Gastroesophageal sphincter (tissue), 4 donors: ENCODE data around the gene ASGR2. TPM values are rescaled to one million over a fixed set of nuclear protein-coding genes. Genes with fewer than 3 reads are reported as not detected.
A peak's percentile ranks its signal among the peaks of the same experiment; 100 is the strongest.
"Not testable (repeated sequence)": the region's sequence is repeated elsewhere in the genome, so short reads cannot be mapped to it uniquely, and the experiment has no call there.

ENCODE experiments used
- ATAC-seq: fragments of 150-250 bp; one replicate; pipeline ENCODE4 v1.9.1; 2016; ENCODE audit warnings: mild to moderate bottlenecking, moderate library complexity
- H3K27ac ChIP-seq, 4 donors: fragments of 200-600 bp; sonication (generic) in 3 of 4; 1 replicate in 3 of 4; 2 replicates in 1 of 4; pipeline ENCODE4 v1.5.1; 2016 to 2019
- H3K27me3 ChIP-seq: fragments of 200-600 bp; sonication (generic); one replicate; pipeline ENCODE4 v1.5.1; 2019
- H3K36me3 ChIP-seq, 2 donors: fragments of 200-600 bp; sonication (generic); one replicate each; pipeline ENCODE4 v1.5.1; 2019; ENCODE audit warnings: control low read depth in 1 of 2
- H3K4me1 ChIP-seq, 3 donors: fragments of 200-600 bp; sonication (generic); 1 replicate in 2 of 3; 2 replicates in 1 of 3; pipeline ENCODE4 v1.5.1; 2016 to 2019; ENCODE audit warnings: control low read depth in 2 of 3
- H3K4me3 ChIP-seq, 2 donors: fragments of 200-600 bp; sonication (generic); one replicate each; pipeline ENCODE4 v1.5.1; 2019; ENCODE audit warnings: mild to moderate bottlenecking in 1 of 2, moderate library complexity in 1 of 2
- H3K9me3 ChIP-seq, 3 donors: fragments of 200-600 bp; sonication (generic); one replicate each; pipeline ENCODE4 v1.5.1; 2017 to 2019; ENCODE audit warnings: control low read depth in 2 of 3
- EP300 ChIP-seq: sonication (generic); formaldehyde crosslinking; IDR thresholded peaks from one replicate; pipeline ENCODE4 v1.6.1; 2017; ENCODE audit warnings: antibody characterized with exemption, mild to moderate bottlenecking
- POLR2A ChIP-seq, 2 donors: fragments of 450-650 bp; IDR thresholded peaks; one replicate each; pipeline ENCODE4 v1.6.1; 2017; ENCODE audit warnings: antibody characterized with exemption in 2 of 2, mild to moderate bottlenecking in 2 of 2, moderate library complexity in 1 of 2
- POLR2AphosphoS5 ChIP-seq: sonication (generic); formaldehyde crosslinking; IDR thresholded peaks from one replicate; pipeline ENCODE4 v1.6.1; 2017; ENCODE audit warnings: antibody characterized with exemption
- WGBS, 2 donors: methylation state at CpG; one replicate each; pipeline ENCODE4 v1.1.5; 2018; ENCODE audit warnings: low coverage in 1 of 2; 5-methylcytosine and 5-hydroxymethylcytosine counted together
- total RNA-seq, 4 donors: library from RNA; depleted of rRNA; stranded (reverse); fragments of >200 nt; gene quantifications; one replicate each; pipeline ENCODE4 v1.1.0, GENCODE V29; 2016
- TF ChIP-seq, protein P1 (sequence below), 4 experiments: fragments of 200-600 bp in 2 of 4; fragments of 450-650 bp in 2 of 4; sonication (generic) in 1 of 4; IDR thresholded peaks; one replicate each; pipeline ENCODE4 v1.5.1; 2017 to 2019; ENCODE audit warnings: antibody characterized with exemption in 4 of 4, mild to moderate bottlenecking in 2 of 4, moderate library complexity in 2 of 4

Gene ASGR2
- total RNA-seq, 4 donors from 2014 or later, result 0.79 to 1.3 TPM; not detected in 2

DNA sequence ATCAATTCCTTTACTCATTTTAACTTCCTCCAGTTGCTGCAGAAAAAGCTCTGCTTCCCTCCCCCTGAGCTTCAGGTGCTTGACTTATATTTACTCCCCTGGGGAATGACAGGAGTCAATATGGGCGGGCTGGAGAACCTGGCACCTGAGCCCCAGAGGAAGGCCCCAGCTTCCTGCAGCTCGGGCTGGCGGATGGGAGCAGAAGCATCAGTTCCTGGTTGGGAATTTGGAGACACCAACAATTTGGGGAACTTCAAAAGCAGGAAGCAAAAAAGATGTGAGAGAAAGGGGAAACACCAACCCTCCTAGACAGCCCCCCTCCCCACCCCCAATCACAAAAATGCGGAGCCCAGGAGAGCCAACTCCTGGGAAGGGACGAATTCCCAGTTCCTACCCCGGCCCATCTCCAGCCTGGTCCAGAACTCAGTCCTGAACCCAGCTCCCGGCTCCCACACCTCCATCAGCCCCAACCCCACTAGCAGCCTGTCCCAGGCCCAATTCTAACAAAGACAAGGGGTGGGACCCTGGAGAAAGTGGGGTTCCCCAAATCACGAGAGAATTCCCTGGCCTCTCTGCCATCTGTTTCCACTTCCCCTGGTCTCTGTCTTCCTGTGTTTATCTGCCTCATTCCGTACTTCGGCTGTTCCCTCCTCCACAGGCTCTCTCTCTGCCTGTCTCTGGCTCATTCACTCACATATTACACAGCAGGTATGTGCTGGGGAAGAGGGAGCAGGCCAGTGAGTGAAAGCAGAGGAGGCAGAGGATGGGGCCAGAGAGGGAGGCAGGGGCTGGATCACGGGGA, 16.2 kb upstream of the ASGR2 start:
- peak; percentile 43 for ATAC-seq
- Histone ChIP-seq H3K9me3 (no peaks in the 10 kb centered on the region), H3K27me3 (peaks cover 75% of the 10 kb centered on the region), H3K27ac (peak overlapping the region in 3 of 4 donors; percentile 11 to 42 (median 26)), H3K4me1 (peaks cover 0 to 3% (median 0%) of the 10 kb centered on the region in 3 donors), H3K36me3 (no peaks in the 10 kb centered on the region), H3K4me3 (peak overlapping the region in 1 of 2 donors; percentile 23)
- 29 to 34% methylated on average over 5 to 11 of the region's 11 CpGs for WGBS, 2 donors
- peak in 1 of 2 donors; percentile 31 for TF ChIP-seq POLR2A (IDR thresholded peaks at IDR 0.05)
- TF ChIP-seq, protein P1, sequence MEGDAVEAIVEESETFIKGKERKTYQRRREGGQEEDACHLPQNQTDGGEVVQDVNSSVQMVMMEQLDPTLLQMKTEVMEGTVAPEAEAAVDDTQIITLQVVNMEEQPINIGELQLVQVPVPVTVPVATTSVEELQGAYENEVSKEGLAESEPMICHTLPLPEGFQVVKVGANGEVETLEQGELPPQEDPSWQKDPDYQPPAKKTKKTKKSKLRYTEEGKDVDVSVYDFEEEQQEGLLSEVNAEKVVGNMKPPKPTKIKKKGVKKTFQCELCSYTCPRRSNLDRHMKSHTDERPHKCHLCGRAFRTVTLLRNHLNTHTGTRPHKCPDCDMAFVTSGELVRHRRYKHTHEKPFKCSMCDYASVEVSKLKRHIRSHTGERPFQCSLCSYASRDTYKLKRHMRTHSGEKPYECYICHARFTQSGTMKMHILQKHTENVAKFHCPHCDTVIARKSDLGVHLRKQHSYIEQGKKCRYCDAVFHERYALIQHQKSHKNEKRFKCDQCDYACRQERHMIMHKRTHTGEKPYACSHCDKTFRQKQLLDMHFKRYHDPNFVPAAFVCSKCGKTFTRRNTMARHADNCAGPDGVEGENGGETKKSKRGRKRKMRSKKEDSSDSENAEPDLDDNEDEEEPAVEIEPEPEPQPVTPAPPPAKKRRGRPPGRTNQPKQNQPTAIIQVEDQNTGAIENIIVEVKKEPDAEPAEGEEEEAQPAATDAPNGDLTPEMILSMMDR (IDR thresholded peaks at IDR 0.05), result no peak

DNA sequence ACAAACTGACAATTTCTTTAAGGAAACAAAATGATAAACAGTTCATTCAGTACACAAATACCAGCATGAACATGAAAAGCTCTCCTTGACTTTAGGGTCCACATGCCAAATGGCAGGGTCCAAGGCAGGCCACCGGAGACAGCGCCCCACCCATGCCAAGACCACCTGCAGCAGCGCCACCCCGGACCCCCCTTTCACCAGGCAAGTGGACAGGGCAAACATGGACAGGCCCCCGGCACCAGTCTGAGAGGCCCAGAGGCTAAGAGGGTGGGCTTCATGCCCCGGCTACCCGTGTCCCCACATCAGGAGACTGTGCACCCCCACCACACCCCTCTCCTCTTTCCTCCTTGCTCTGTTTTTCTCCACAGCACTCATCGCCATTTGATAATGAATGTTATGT, 14.7 kb upstream of the ASGR2 start:
- Histone ChIP-seq H3K9me3 (no peaks in the 10 kb centered on the region), H3K36me3 (no peaks in the 10 kb centered on the region), H3K4me3 (no peak overlapping the region), H3K4me1 (no peaks in the 10 kb centered on the region), H3K27ac (no peak overlapping the region), H3K27me3 (peaks cover 69% of the 10 kb centered on the region)
- 82 to 90% methylated on average over 5 to 6 of the region's 8 CpGs for WGBS, 2 donors
- TF ChIP-seq POLR2AphosphoS5 (no peak), POLR2A (IDR thresholded peaks at IDR 0.05) (no peak), EP300 (no peak)
- TF ChIP-seq, protein P1 (IDR thresholded peaks at IDR 0.05), result no peak
- ATAC-seq, result no peak

DNA sequence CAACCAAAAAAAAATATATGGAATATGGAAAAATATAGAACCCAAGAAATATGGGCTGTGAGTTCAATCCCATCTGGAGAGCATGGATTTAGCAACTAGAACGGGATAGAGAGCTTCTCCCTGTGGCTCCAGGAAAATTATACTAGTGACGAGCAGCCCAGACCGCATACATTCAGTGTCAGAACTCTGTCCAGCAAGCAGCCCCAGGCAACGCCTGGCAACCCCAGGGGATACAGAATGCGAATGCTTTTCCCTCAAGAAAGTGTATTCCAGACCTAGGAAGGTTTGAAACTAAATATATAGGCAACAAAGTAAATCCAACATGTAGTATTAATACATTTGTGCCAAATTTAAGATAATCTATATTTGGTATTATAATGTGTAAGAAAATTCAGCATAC, 13.5 kb upstream of the ASGR2 start:
- no peak for TF ChIP-seq EP300
- no peak for TF ChIP-seq POLR2AphosphoS5
- TF ChIP-seq, protein P1 (IDR thresholded peaks at IDR 0.05), result no peak
- TF ChIP-seq POLR2A (IDR thresholded peaks at IDR 0.05), result no peak
- Histone ChIP-seq H3K36me3 (no peaks in the 10 kb centered on the region), H3K9me3 (no peaks in the 10 kb centered on the region), H3K27me3 (peaks cover 69% of the 10 kb centered on the region), H3K27ac (no peak overlapping the region), H3K4me3 (no peak overlapping the region), H3K4me1 (no peaks in the 10 kb centered on the region)
- ATAC-seq, result no peak
- 41 to 62% methylated on average over 3 to 5 of the region's 5 CpGs for WGBS, 2 donors

DNA sequence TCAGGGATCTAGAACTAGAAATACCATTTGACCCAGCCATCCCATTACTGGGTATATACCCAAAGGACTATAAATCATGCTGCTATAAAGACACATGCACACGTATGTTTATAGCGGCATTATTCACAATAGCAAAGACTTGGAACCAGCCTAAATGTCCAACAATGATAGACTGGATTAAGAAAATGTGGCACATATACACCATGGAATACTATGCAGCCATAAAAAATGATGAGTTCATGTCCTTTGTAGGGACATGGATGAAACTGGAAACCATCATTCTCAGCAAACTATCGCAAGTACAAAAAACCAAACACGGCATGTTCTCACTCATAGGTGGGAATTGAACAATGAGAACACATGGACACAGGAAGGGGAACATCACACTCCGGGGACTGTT, 12.9 kb upstream of the ASGR2 start:
- not testable (repeated sequence) for H3K36me3 ChIP-seq, ATAC-seq, H3K27ac ChIP-seq, H3K4me3 ChIP-seq, H3K4me1 ChIP-seq, H3K9me3 ChIP-seq
- H3K27me3 ChIP-seq, result peaks cover 65% of the 10 kb centered on the region
- WGBS, 2 donors, result 92% methylated on average over 3 of the region's 5 CpGs; no CpG with 5 or more reads in 1 of the 2 donors

DNA sequence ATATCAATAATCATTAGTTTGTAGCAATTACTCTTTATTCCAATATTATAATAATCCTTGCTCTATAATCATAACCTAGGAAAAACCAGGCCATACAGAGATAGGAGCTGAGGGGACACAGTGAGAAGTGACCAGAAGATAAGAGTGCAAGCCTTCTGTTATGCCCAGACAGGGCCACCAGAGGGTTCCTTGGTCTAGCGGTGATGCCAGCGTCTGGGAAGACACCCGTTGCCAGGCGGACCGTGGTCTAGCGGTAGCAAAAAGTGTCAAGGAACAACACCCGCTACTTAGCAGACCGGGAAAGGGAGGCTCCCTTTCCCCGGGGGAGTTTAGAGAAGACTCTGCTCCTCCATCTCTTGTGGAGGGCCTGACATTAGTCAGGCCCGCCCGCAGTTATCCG, 11.8 kb upstream of the ASGR2 start:
- H3K27ac ChIP-seq, H3K36me3 ChIP-seq, H3K4me1 ChIP-seq, ATAC-seq, H3K4me3 ChIP-seq, H3K9me3 ChIP-seq: not testable (repeated sequence)
- H3K27me3 ChIP-seq, result peaks cover 56% of the 10 kb centered on the region
- WGBS, 2 donors, result 73 to 100% methylated on average over 2 to 8 of the region's 12 CpGs

DNA sequence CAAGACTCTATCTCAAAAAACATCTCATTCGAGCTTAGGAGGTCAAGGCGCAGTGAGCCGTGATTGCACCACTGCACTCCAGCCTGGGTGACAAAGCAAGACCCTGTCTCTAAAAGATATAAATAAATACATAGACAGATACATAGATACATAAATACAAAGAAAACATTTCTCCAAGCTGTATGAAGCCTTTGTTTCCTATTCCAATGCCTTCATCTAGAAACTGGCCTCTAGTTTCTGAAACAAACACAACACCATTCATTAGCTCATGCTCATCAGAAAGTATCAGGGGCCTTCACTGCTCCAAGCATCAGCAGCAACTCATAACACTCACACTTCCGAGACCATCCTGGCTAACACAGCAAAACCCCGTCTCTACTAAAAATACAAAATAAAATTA, 10.3 kb upstream of the ASGR2 start:
- Histone ChIP-seq H3K27ac (no peak overlapping the region), H3K4me1 (peaks cover 0 to 9% (median 0%) of the 10 kb centered on the region in 3 donors)
- TF ChIP-seq EP300 (no peak), POLR2A (IDR thresholded peaks at IDR 0.05) (no peak), POLR2AphosphoS5 (no peak)
- TF ChIP-seq, protein P1 (IDR thresholded peaks at IDR 0.05), result no peak

More for the DNA sequence above, 10.3 kb upstream of the ASGR2 start:
- 75 to 88% methylated on average over 5 of the region's 5 CpGs for WGBS, 2 donors
- Histone ChIP-seq H3K36me3 (no peaks in the 10 kb centered on the region), H3K9me3 (no peaks in the 10 kb centered on the region), H3K4me3 (no peak overlapping the region), H3K27me3 (peaks cover 52% of the 10 kb centered on the region)
- ATAC-seq, result no peak
